Measurements from ENCODE around the gene SRMS. TPM values are rescaled to one million over a fixed set of nuclear protein-coding genes. Genes with fewer than 3 reads are reported as not detected.

Gene SRMS
- total and polyA plus RNA-seq, 2 donors (not counting 3 experiments of a cell fraction or from before 2014, with no cell fraction given): not detected

GRCh38 chr20:63591786-63592355 is 44.3 kb upstream of the SRMS start:
- H3K27me3 ChIP-seq (ENCODE audit: control insufficient read depth in 2 of 2, insufficient read depth in 2 of 2, low read length in 2 of 2): no peaks in the 10 kb centered on the region
- dilution Hi-C loops (cut with MboI; ENCODE audit: extremely low pct_ligation_motif_present, low sequenced_read_pairs): no loop called here
- no peaks in the 10 kb centered on the region for H3K9me3 ChIP-seq (replicated peaks; ENCODE audit: control insufficient read depth, insufficient read depth, low read length)
- no peak for TF ChIP-seq POLR2AphosphoS5 (IDR thresholded peaks at IDR 0.05; ENCODE audit: insufficient read depth, low read depth, low read length)
- TF ChIP-seq CTCF (IDR thresholded peaks at IDR 0.05; ENCODE audit: extremely low read depth in 1 of 2, insufficient read depth in 1 of 2, low read depth in 1 of 2, low read length in 2 of 2): no peak
- no peak for TF ChIP-seq GATA2 (IDR thresholded peaks at IDR 0.05; ENCODE audit: insufficient read depth, insufficient read length, low read depth, low read length)
- TF ChIP-seq MYC (IDR thresholded peaks at IDR 0.05; ENCODE audit: low read depth, low read length): no peak
- TF ChIP-seq POLR2A (IDR thresholded peaks at IDR 0.05; ENCODE audit: low read depth, low read length): no peak
- TF ChIP-seq JUN (IDR thresholded peaks at IDR 0.05; ENCODE audit: borderline replicate concordance, insufficient read depth, insufficient read length, low read depth): no peak
- TF ChIP-seq FOS (IDR thresholded peaks at IDR 0.05; ENCODE audit: borderline replicate concordance, insufficient read depth, low read length): no peak
- TF ChIP-seq, protein P1, sequence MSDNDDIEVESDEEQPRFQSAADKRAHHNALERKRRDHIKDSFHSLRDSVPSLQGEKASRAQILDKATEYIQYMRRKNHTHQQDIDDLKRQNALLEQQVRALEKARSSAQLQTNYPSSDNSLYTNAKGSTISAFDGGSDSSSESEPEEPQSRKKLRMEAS (IDR thresholded peaks at IDR 0.05; ENCODE audit: insufficient read depth, insufficient read length): no peak
- TF ChIP-seq EZH2 (IDR thresholded peaks at IDR 0.05; ENCODE audit: borderline replicate concordance, low read depth, low read length, severe bottlenecking): no peak
- H4K20me1 ChIP-seq (replicated peaks; ENCODE audit: control insufficient read depth, extremely low read depth, insufficient read depth, low read length): no peaks in the 10 kb centered on the region
- no peak overlapping the region for H3K9ac ChIP-seq (replicated peaks; ENCODE audit: extremely low read depth, insufficient read depth, low read length)
- H3K4me2 ChIP-seq (ENCODE audit: insufficient read depth, low read length): no peak overlapping the region
- H3K79me2 ChIP-seq (ENCODE audit: control insufficient read depth, insufficient read depth, low read length): no peaks in the 10 kb centered on the region
- no peaks in the 10 kb centered on the region for H3K9me1 ChIP-seq (replicated peaks; ENCODE audit: control insufficient read depth, extremely low read depth, insufficient read depth, low read length)
- H3K4me3 ChIP-seq (replicated peaks in 1 of 3; ENCODE audit: insufficient read depth in 1 of 3, low read depth in 1 of 3, low read length in 3 of 3): no peak overlapping the region
- ChIA-PET CTCF (interaction anchor here (0.6 kb wide), 1 partner anchor 145 kb away, joined by 3 read pairs; the partner anchor contains the start of gene LIME1), POLR2A (interaction anchor here (0.7 kb wide), 1 partner anchor 435 kb away, joined by 3 read pairs; no protein-coding TSS in a partner anchor)
- intact Hi-C loops (cut with micrococcal nuclease): loop anchor here (10.0 kb wide), 1 partner anchor 427 kb away; no protein-coding TSS in a partner anchor
- no peak overlapping the region for H2AFZ ChIP-seq (ENCODE audit: low read depth, low read length)
- H3K27ac ChIP-seq (ENCODE audit: insufficient read depth, low read depth, low read length): no peak overlapping the region
- no peak for DNase-seq (ENCODE audit: low read depth, low spot score)
- peaks cover 0 to 43% of the 10 kb centered on the region in 2 experiments for H3K36me3 ChIP-seq (ENCODE audit: control insufficient read depth in 2 of 2, extremely low read depth in 1 of 2, insufficient read depth in 2 of 2, low read length in 2 of 2)
- no TSS peak for BruUV-seq (replicated peaks)
- H3K4me1 ChIP-seq (ENCODE audit: control insufficient read depth, extremely low read depth, insufficient read depth, low read length): no peaks in the 10 kb centered on the region
- FAIRE-seq: no peak

Data from endothelial cell of umbilical vein (primary cell).